Measurements from ENCODE around the gene KRT9. TPM values are rescaled to one million over a fixed set of nuclear protein-coding genes. Genes with fewer than 3 reads are reported as not detected.

KRT9 gene, protein sequence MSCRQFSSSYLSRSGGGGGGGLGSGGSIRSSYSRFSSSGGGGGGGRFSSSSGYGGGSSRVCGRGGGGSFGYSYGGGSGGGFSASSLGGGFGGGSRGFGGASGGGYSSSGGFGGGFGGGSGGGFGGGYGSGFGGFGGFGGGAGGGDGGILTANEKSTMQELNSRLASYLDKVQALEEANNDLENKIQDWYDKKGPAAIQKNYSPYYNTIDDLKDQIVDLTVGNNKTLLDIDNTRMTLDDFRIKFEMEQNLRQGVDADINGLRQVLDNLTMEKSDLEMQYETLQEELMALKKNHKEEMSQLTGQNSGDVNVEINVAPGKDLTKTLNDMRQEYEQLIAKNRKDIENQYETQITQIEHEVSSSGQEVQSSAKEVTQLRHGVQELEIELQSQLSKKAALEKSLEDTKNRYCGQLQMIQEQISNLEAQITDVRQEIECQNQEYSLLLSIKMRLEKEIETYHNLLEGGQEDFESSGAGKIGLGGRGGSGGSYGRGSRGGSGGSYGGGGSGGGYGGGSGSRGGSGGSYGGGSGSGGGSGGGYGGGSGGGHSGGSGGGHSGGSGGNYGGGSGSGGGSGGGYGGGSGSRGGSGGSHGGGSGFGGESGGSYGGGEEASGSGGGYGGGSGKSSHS
- not detected in 2 replicates for total RNA-seq (2011; cell fraction: chromatin; rRNA removed; ENCODE audit: low replicate concordance)
- not detected in 2 replicates for total RNA-seq (2011; cell fraction: nucleolus; rRNA removed)
- total RNA-seq (2011; cell fraction: nucleoplasm; rRNA removed): not detected in 2 replicates
- not detected in 2 replicates for total RNA-seq (2014; rRNA removed)
- total RNA-seq (2014; rRNA removed; fragmentation: Illumina TruSeq; extraction: Trizol): not detected in 2 replicates
- not detected in 2 replicates for total RNA-seq (2015; rRNA removed; fragmentation: Illumina TruSeq; extraction: Trizol)
- not detected in 2 replicates for total RNA-seq (2021)
- not detected in 2 replicates for polyA plus RNA-seq (2011; rRNA removed)
- 0.03 TPM in 1 of 2 replicates, not detected in the other for polyA plus RNA-seq (2011; cell fraction: cytosol; rRNA removed)
- not detected in 2 replicates for polyA plus RNA-seq (2011; cell fraction: nucleus; rRNA removed)
- polyA plus RNA-seq (2012): not detected in 2 replicates
- polyA plus RNA-seq (2014; fragmentation: Illumina TruSeq; extraction: Trizol): not detected in 2 replicates
- under 1 TPM in 1 of 2 experiments, not detected in 1; 0.03 TPM for polyA plus RNA-seq (2014; fragmentation: Nextera tagmentation; extraction: Ambion mirVana)
- polyA plus RNA-seq (2014; rRNA removed): not detected in 2 replicates
- polyA minus RNA-seq (2011; rRNA and poly(A)+ RNA removed): not detected in 2 replicates
- not detected in 2 replicates for polyA minus RNA-seq (2011; cell fraction: cytosol; rRNA and poly(A)+ RNA removed)
- polyA minus RNA-seq (2011; cell fraction: nucleus; rRNA and poly(A)+ RNA removed): not detected in 2 replicates
- Bru-seq, nascent RNA: not detected
- not detected for BruChase-seq, experiment 1, labeled RNA remaining after a 2-hour chase
- BruChase-seq, experiment 2, labeled RNA remaining after a 6-hour chase: not detected
- long read RNA-seq, experiment 1: 0 reads
- long read RNA-seq, experiment 2: 0 reads
- long read RNA-seq, experiment 3: 0 reads

DNA sequence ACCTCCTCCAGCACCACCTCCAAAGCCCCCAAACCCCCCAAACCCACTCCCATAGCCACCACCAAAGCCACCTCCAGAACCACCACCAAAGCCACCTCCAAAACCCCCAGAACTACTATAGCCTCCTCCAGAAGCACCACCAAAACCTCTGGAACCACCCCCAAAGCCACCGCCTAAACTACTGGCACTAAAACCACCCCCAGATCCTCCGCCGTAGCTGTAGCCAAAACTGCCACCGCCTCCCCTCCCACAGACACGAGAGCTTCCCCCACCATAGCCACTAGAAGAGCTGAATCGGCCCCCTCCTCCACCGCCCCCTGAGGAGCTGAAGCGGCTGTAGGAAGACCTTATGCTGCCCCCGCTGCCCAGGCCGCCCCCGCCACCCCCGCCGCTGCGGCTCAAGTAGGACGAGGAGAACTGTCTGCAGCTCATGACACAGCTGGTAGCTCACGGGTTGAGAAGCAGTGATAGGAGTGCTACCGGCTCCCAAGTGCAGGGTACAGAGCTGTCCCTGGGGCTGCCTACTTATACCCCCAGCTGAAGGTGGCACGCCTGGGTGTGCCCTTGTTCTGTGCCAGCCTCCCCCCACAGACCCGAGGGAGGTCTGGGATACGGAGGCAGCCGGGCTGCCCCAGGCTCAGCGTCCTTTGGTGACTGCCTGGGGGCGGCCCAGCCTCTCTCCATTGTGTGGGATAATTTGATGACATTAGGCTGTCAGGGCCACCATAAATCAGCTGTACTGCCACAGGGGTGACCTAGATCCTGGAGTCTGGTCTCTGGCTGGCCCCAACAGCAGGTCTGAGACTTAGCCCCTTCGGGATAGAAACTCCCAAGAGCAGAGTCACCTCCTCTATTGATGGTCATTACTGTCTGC, at the start of gene KRT9:
Gene KRT9 (minus strand): TSS at position 499 of the 874 bp plus-strand sequence. CDS start 67 bp downstream, at position 432.
- TF ChIP-seq MEIS2 (IDR thresholded peaks at IDR 0.05; ENCODE audit: partially characterized antibody) (peak; percentile 53), EGR1 (conservative IDR thresholded peaks at IDR 0.05) (peak; percentile 82), POLR3G (IDR thresholded peaks at IDR 0.05; ENCODE audit: extremely low read depth, insufficient read length, insufficient replicate concordance) (no peak), ZBTB17 (CRISPR knock-in tag; IDR thresholded peaks at IDR 0.05) (no peak)
- TF ChIP-seq, protein P1, sequence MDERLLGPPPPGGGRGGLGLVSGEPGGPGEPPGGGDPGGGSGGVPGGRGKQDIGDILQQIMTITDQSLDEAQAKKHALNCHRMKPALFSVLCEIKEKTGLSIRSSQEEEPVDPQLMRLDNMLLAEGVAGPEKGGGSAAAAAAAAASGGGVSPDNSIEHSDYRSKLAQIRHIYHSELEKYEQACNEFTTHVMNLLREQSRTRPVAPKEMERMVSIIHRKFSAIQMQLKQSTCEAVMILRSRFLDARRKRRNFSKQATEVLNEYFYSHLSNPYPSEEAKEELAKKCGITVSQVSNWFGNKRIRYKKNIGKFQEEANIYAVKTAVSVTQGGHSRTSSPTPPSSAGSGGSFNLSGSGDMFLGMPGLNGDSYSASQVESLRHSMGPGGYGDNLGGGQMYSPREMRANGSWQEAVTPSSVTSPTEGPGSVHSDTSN (CRISPR knock-in tag; IDR thresholded peaks at IDR 0.05; ENCODE audit: low read depth): no peak
- TF ChIP-seq, protein P1 (tag; conservative IDR thresholded peaks at IDR 0.05; ENCODE audit: low read depth): peak; percentile 54
- Histone ChIP-seq H3K9me3 (replicated peaks; ENCODE audit: control insufficient read depth, insufficient read depth, low read depth, low read length) (no peaks in the 10 kb centered on the region), H3K4me2 (ENCODE audit: insufficient read depth, low read length) (no peak within 1 kb of the TSS), H3K36me3 (ENCODE audit: control insufficient read depth, insufficient read depth, low read length) (no peaks in the 10 kb centered on the region), H3K4me3 (no peak within 1 kb of the TSS), H3K9me1 (ENCODE audit: control insufficient read depth, insufficient read depth, low read length) (no peaks in the 10 kb centered on the region), H2AFZ (ENCODE audit: low read depth, low read length) (no peak within 1 kb of the TSS), H3K4me1 (replicated peaks in 1 of 2; ENCODE audit: control insufficient read depth in 2 of 2, insufficient read depth in 2 of 2, low read length in 2 of 2) (peaks cover 0 to 10% of the 10 kb centered on the region in 2 experiments; a peak in 3 of 5 replicates), H3K27ac (ENCODE audit: extremely low read depth, low read depth, low read length) (no peak within 1 kb of the TSS), H3K9ac (ENCODE audit: insufficient read depth in 1 of 2, low read depth in 2 of 2, low read length in 2 of 2) (no peak within 1 kb of the TSS), H4K20me1 (replicated peaks; ENCODE audit: control insufficient read depth, insufficient read depth, low read length) (no peaks in the 10 kb centered on the region), H3K79me2 (ENCODE audit: control insufficient read depth, insufficient read depth, low read length) (no peaks in the 10 kb centered on the region), H3K27me3 (ENCODE audit: control insufficient read depth in 2 of 2, insufficient read depth in 2 of 2, low read length in 2 of 2) (peaks cover 33 to 51% of the 10 kb centered on the region in 2 experiments)
- ChIA-PET CTCF (ENCODE audit: low intra/inter-chr PET ratio) (interaction anchor here (0.6 kb wide), 1 partner anchor 1533 kb away, joined by 3 read pairs; no protein-coding TSS in a partner anchor), POLR2A (interaction anchor here (0.6 to 1.5 kb wide), 3 partner anchors 9 to 57 kb away, joined by 3 to 4 read pairs (median 3); no protein-coding TSS in a partner anchor)
- BruUV-seq (replicated peaks): no TSS peak
- in situ Hi-C loops (cut with MboI): no loop called here
- FAIRE-seq (no peak), ATAC-seq (no peak), DNase-seq (ENCODE audit: extremely low read depth in 1 of 4, low spot score in 3 of 4) (no peak)
- WGBS (ENCODE audit: insufficient coverage, low coverage, missing lambda C conversion rate): 2% methylated on average over 15 of the region's 24 CpGs
- intact Hi-C loops (cut with micrococcal nuclease): no loop called here
